WTC11 (cell line): ENCODE measurements around the gene OPN1SW. TPM values are rescaled to one million over a fixed set of nuclear protein-coding genes. Genes with fewer than 3 reads are reported as not detected.

Experiments
- ATAC-seq: fragments of 200-7000 bp; cut with Tn5 transposase; 2 replicates; pipeline ENCODE4 v1.10.0; 2021; ENCODE audit warnings: mild to moderate bottlenecking, moderate library complexity
- CTCF ChIA-PET: fragments of 300-600 bp; sonication (Branson Sonifier 250); formaldehyde crosslinking; loops from one replicate; lab custom pipeline; 2021; ENCODE audit warnings: antibody characterized with exemption; lab: Charles Lee
- POLR2A ChIA-PET: fragments of 350-600 bp; sonication (Branson Sonifier 250); formaldehyde crosslinking; loops from one replicate; lab custom pipeline; 2021; ENCODE audit warnings: antibody characterized with exemption; lab: Charles Lee
- DNase-seq: peaks from one replicate; pipeline ENCODE4 v3.0.0; 2021; ENCODE audit warnings: low spot score
- H3K27ac Mint-ChIP-seq: 2 replicates; pipeline ENCODE4 v1.8.0; 2021; ENCODE audit warnings: mixed read lengths
- H3K27me3 Mint-ChIP-seq: 2 replicates; pipeline ENCODE4 v1.8.0; 2021; ENCODE audit warnings: low read depth, mild to moderate bottlenecking, moderate library complexity, mixed read lengths
- H3K36me3 Mint-ChIP-seq: 2 replicates; pipeline ENCODE4 v1.8.0; 2021; ENCODE audit warnings: mixed read lengths
- H3K4me1 Mint-ChIP-seq: 2 replicates; pipeline ENCODE4 v1.8.0; 2022; ENCODE audit warnings: mixed read lengths
- H3K4me3 Mint-ChIP-seq: 2 replicates; pipeline ENCODE4 v1.8.0; 2021; ENCODE audit warnings: mild to moderate bottlenecking, moderate library complexity, mixed read lengths
- H3K9me3 Mint-ChIP-seq: 2 replicates; pipeline ENCODE4 v1.8.0; 2021; ENCODE audit warnings: mixed read lengths
- ARID4B ChIP-seq: sonication (generic); formaldehyde crosslinking; IDR thresholded peaks from 2 replicates; pipeline ENCODE4 v1.8.0; 2023; ENCODE audit warnings: missing genetic modification reagents, mild to moderate bottlenecking, borderline replicate concordance
- CREM ChIP-seq: sonication (generic); formaldehyde crosslinking; IDR thresholded peaks from 2 replicates; pipeline ENCODE4 v1.8.1; 2022; ENCODE audit warnings: mild to moderate bottlenecking, missing genetic modification reagents, moderate library complexity
- ERG ChIP-seq: fragments of 250-450 bp; sonication (Bioruptor Pico); IDR thresholded peaks from 2 replicates; pipeline ENCODE4 v1.8.0; 2021; ENCODE audit warnings: mild to moderate bottlenecking
- FOXJ3 ChIP-seq: sonication (generic); formaldehyde crosslinking; IDR thresholded peaks from 2 replicates; pipeline ENCODE4 v1.9.0; 2021; ENCODE audit warnings: missing genetic modification reagents, mild to moderate bottlenecking, borderline replicate concordance
- JAZF1 ChIP-seq: fragments of 250-450 bp; sonication (Bioruptor Pico); IDR thresholded peaks from 2 replicates; pipeline ENCODE4 v1.9.0; 2021; ENCODE audit warnings: moderate library complexity, mild to moderate bottlenecking, inconsistent platforms
- KAT7 ChIP-seq: sonication (generic); formaldehyde crosslinking; IDR thresholded peaks from 2 replicates; pipeline ENCODE4 v1.8.1; 2023; ENCODE audit warnings: missing genetic modification reagents, mild to moderate bottlenecking, borderline replicate concordance
- NR1H2 ChIP-seq: sonication (generic); formaldehyde crosslinking; IDR thresholded peaks from 2 replicates; pipeline ENCODE4 v1.9.0; 2021; ENCODE audit warnings: mild to moderate bottlenecking, moderate library complexity, missing genetic modification reagents
- OVOL2 ChIP-seq: fragments of 250-450 bp; sonication (Bioruptor Pico); IDR thresholded peaks from 2 replicates; pipeline ENCODE4 v1.9.0; 2021; ENCODE audit warnings: mild to moderate bottlenecking, borderline replicate concordance
- RORB ChIP-seq: fragments of 250-450 bp; sonication (Bioruptor Pico); IDR thresholded peaks from 2 replicates; pipeline ENCODE4 v1.9.0; 2021; ENCODE audit warnings: mild to moderate bottlenecking
- SMAD4 ChIP-seq: sonication (generic); formaldehyde crosslinking; IDR thresholded peaks from 2 replicates; pipeline ENCODE4 v1.8.0; 2022; ENCODE audit warnings: mild to moderate bottlenecking, missing genetic modification reagents
- SOX15 ChIP-seq: fragments of 250-450 bp; sonication (Bioruptor Pico); IDR thresholded peaks from 2 replicates; pipeline ENCODE4 v1.9.0; 2021; ENCODE audit warnings: mild to moderate bottlenecking
- TEAD4 ChIP-seq: sonication (generic); formaldehyde crosslinking; IDR thresholded peaks from 2 replicates; pipeline ENCODE4 v1.8.0; 2022; ENCODE audit warnings: mild to moderate bottlenecking, missing genetic modification reagents
- ZNF121 ChIP-seq: sonication (generic); formaldehyde crosslinking; IDR thresholded peaks from 2 replicates; pipeline ENCODE4 v1.8.0; 2023; ENCODE audit warnings: missing genetic modification reagents
- ZNF263 ChIP-seq: sonication (generic); formaldehyde crosslinking; IDR thresholded peaks from 2 replicates; pipeline ENCODE4 v1.8.1; 2022; ENCODE audit warnings: low read depth, mild to moderate bottlenecking, moderate library complexity, missing genetic modification reagents
- ZNF317 ChIP-seq: sonication (generic); formaldehyde crosslinking; IDR thresholded peaks from 2 replicates; pipeline ENCODE4 v1.8.1; 2023; ENCODE audit warnings: low read depth, mild to moderate bottlenecking, moderate library complexity, missing genetic modification reagents, borderline replicate concordance
- ZNF423 ChIP-seq: fragments of 250-450 bp; sonication (Bioruptor Pico); IDR thresholded peaks from 2 replicates; pipeline ENCODE4 v2.1.2; 2022; ENCODE audit warnings: mild to moderate bottlenecking, moderate library complexity
- ZNF425 ChIP-seq: fragments of 250-450 bp; sonication (Bioruptor Pico); conservative IDR thresholded peaks from 2 replicates; pipeline ENCODE4 v1.9.0; 2021; ENCODE audit warnings: mild to moderate bottlenecking
- total RNA-seq: library from RNA; stranded (reverse); gene quantifications from 3 replicates; pipeline ENCODE4 v1.2.3, GENCODE V29; 2021
- TF ChIP-seq, protein P1 (sequence below): fragments of 200-600 bp; IDR thresholded peaks from 2 replicates; pipeline ENCODE4 v1.8.0; 2022; ENCODE audit warnings: antibody characterized with exemption
- TF ChIP-seq, protein P2 (sequence below): sonication (generic); formaldehyde crosslinking; IDR thresholded peaks from 2 replicates; pipeline ENCODE4 v1.8.1; 2023; ENCODE audit warnings: mild to moderate bottlenecking, missing genetic modification reagents, moderate library complexity

Gene OPN1SW
- total RNA-seq, 1 experiment from 2014 or later, result not detected

DNA sequence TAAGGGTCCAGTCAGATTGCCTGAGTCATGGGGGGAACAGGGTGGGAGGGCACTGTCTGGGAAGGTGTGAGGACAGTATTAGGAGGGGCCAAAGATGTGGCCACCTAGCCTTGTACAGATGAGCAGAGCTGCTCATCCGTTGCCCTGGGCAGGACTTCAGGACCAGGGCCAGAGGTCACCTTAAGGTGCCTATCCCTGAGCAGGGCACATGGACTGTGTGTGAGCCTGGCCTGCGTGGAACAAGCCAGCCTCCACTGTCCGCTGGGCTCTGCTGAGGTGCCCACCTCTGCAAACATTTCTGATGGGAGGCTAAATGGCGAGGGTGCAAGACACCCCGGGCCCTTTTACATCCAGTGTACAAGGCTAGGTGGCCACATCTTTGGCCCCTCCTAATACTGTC, 3.4 kb upstream of the OPN1SW start (continued):
- TF ChIP-seq, protein P1, sequence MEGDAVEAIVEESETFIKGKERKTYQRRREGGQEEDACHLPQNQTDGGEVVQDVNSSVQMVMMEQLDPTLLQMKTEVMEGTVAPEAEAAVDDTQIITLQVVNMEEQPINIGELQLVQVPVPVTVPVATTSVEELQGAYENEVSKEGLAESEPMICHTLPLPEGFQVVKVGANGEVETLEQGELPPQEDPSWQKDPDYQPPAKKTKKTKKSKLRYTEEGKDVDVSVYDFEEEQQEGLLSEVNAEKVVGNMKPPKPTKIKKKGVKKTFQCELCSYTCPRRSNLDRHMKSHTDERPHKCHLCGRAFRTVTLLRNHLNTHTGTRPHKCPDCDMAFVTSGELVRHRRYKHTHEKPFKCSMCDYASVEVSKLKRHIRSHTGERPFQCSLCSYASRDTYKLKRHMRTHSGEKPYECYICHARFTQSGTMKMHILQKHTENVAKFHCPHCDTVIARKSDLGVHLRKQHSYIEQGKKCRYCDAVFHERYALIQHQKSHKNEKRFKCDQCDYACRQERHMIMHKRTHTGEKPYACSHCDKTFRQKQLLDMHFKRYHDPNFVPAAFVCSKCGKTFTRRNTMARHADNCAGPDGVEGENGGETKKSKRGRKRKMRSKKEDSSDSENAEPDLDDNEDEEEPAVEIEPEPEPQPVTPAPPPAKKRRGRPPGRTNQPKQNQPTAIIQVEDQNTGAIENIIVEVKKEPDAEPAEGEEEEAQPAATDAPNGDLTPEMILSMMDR, result no peak
- no peak for TF ChIP-seq OVOL2 (CRISPR knock-in tag)

GRCh38 chr7:128777156-128778123, 1.8 kb upstream of the OPN1SW start:
- peaks cover 22% of the 10 kb centered on the region for H3K9me3 Mint-ChIP-seq
- H3K36me3 Mint-ChIP-seq, result peaks cover 15% of the 10 kb centered on the region
- peaks cover 10% of the 10 kb centered on the region for H3K27me3 Mint-ChIP-seq
- ChIA-PET CTCF (interaction anchor here (0.9 kb wide), 1 partner anchor 103 kb away, joined by 3 read pairs; no protein-coding TSS in a partner anchor), POLR2A (no interaction called here)
- ATAC-seq (no peak), DNase-seq (no peak)
- no peak overlapping the region for H3K27ac Mint-ChIP-seq
- peaks cover 3% of the 10 kb centered on the region for H3K4me1 Mint-ChIP-seq
- TF ChIP-seq ZNF121 (CRISPR knock-in tag), result no peak
- no peak for TF ChIP-seq TEAD4 (CRISPR knock-in tag)
- H3K4me3 Mint-ChIP-seq, result no peak overlapping the region

DNA sequence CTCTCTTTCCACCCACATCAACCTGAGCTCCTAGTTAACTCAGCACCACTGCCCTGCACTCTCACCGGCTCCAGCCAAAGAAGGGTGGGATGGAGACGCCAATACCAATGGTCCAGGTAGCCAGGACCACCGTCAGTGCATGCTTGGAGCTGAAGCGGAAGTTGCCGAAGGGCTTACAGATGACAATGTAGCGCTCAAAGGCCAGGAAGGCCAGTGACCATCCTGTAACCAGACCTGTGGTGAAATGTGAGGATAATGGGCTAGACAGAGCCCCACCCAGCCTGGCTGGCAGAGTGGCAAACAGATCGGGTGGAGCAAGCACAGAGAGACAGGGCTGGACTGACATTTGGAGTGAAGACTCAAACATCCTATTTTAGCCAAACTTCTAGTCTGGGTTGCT, 673 bp downstream of the OPN1SW start:
- Mint-ChIP-seq H3K4me1 (no peaks in the 10 kb centered on the region), H3K36me3 (peaks cover 36% of the 10 kb centered on the region), H3K4me3 (no peak overlapping the region), H3K9me3 (peaks cover 22% of the 10 kb centered on the region), H3K27ac (no peak overlapping the region), H3K27me3 (peaks cover 10% of the 10 kb centered on the region)
- ChIA-PET CTCF (interaction anchor here (1.0 kb wide), 1 partner anchor 107 kb away, joined by 4 read pairs; no protein-coding TSS in a partner anchor), POLR2A (no interaction called here)
- ATAC-seq, result no peak
- DNase-seq, result no peak
- TF ChIP-seq FOXJ3 (CRISPR knock-in tag), result no peak
- TF ChIP-seq NR1H2, result no peak
- TF ChIP-seq ZNF317 (CRISPR knock-in tag), result no peak
- no peak for TF ChIP-seq JAZF1 (CRISPR knock-in tag)
- no peak for TF ChIP-seq ZNF263
- no peak for TF ChIP-seq ZNF423
- no peak for TF ChIP-seq CREM (CRISPR knock-in tag)
- TF ChIP-seq SOX15 (CRISPR knock-in tag), result no peak

DNA sequence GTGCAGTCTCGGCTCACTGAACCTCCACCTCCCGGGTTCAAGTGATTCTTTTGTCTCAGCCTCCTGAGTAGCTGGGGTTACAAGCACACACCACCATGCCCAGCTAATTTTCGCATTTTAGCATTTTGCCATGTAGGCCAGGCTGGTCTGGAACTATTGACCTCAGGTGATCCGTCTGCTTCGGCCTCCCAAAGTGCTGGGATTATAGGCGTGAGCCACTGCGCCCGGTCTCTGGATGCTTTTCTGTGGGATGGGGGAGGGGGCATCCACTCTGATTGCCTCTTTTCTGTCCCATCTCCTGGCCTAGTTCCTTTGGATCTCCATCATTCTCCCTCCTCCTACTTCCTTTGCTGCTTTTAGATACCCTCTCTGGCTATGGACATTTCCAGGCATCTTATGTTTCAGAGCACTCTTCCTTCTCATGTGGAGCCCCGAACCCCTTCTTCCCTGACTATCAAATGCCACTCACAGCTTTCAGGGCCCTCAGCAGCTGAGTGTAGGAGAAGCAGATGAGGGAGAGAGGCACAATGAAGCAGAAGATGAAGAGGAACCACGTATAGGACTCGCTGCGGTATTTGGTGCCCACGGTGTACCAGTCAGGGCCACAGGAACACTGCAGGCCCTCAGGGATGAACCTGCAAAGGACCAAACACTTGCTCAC, 1.4 kb downstream of the OPN1SW start:
- POLR2A ChIA-PET, result no interaction called here
- H3K27ac Mint-ChIP-seq, result no peak overlapping the region
- peaks cover 22% of the 10 kb centered on the region for H3K9me3 Mint-ChIP-seq
- H3K4me3 Mint-ChIP-seq, result no peak overlapping the region
- ATAC-seq, result no peak
- H3K4me1 Mint-ChIP-seq, result no peaks in the 10 kb centered on the region
- peaks cover 10% of the 10 kb centered on the region for H3K27me3 Mint-ChIP-seq
- H3K36me3 Mint-ChIP-seq, result peaks cover 43% of the 10 kb centered on the region
- CTCF ChIA-PET, result interaction anchor here (1.0 kb wide), 1 partner anchor 107 kb away, joined by 4 read pairs; no protein-coding TSS in a partner anchor
- DNase-seq, result no peak
- TF ChIP-seq, protein P2, sequence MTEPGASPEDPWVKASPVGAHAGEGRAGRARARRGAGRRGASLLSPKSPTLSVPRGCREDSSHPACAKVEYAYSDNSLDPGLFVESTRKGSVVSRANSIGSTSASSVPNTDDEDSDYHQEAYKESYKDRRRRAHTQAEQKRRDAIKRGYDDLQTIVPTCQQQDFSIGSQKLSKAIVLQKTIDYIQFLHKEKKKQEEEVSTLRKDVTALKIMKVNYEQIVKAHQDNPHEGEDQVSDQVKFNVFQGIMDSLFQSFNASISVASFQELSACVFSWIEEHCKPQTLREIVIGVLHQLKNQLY (CRISPR knock-in tag), result no peak
- TF ChIP-seq RORB (CRISPR knock-in tag) (no peak), ERG (no peak), ZNF425 (CRISPR knock-in tag) (no peak), ARID4B (CRISPR knock-in tag) (no peak), KAT7 (CRISPR knock-in tag) (no peak), SMAD4 (no peak)
